MM.1S (cell line): ENCODE results near the gene SKOR1.

Source experiments
- CTCF ChIP-seq: fragments of 300-600 bp; sonication (generic); IDR thresholded peaks from 2 replicates; pipeline ENCODE4 v1.5.1; 2016; ENCODE audit warnings: antibody characterized with exemption, low read length, mixed read lengths
- EZH2 ChIP-seq: fragments of 300-600 bp; sonication (generic); optimal IDR thresholded peaks from 2 replicates; pipeline ENCODE3; 2017; ENCODE audit warnings: low read depth, mild to moderate bottlenecking, antibody characterized with exemption, low read length, mixed read lengths

- no peak for TF ChIP-seq EZH2
- no peak for TF ChIP-seq CTCF
Observed at GRCh38 chr15:67841513-67841762, 16.1 kb downstream of the SKOR1 start.
